GM20000 (cell line): ENCODE data around the gene SLC35F1.
A peak's percentile ranks its signal among the peaks of the same experiment; 100 is the strongest.
"Not testable (repeated sequence)": the region's sequence is repeated elsewhere in the genome, so short reads cannot be mapped to it uniquely, and the experiment has no call there.

Experiments used
- DNase-seq: peaks from one replicate; pipeline ENCODE4 v3.0.0; 2012; ENCODE audit warnings: low spot score
- TF ChIP-seq, protein P1 (sequence below): IDR thresholded peaks from 2 replicates; pipeline ENCODE4 v1.5.1; 2012; ENCODE audit warnings: mild to moderate bottlenecking, control low read depth; ENCODE audit errors: extremely low read depth, missing control alignments

SLC35F1 gene

DNA sequence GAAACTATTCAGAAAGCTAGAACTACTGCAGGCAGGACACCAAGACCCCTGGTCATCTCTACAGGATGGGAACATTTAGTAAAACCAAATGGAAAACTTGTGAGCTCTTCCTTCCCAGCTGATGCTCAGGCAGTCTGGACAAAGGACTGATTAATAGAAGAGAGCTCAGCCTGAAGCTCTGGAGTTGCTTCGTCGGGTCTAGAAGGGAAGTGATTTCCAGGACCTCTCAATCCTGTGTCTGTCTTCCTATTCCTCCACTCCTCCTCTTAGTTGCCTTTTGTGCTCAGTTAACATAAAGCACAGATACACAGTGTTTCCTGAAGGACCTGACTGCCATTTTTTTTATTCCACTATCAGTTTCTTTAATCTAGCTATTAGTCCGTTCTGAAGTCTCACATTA lies 54.2 kb downstream of the SLC35F1 start:
- TF ChIP-seq, protein P1, sequence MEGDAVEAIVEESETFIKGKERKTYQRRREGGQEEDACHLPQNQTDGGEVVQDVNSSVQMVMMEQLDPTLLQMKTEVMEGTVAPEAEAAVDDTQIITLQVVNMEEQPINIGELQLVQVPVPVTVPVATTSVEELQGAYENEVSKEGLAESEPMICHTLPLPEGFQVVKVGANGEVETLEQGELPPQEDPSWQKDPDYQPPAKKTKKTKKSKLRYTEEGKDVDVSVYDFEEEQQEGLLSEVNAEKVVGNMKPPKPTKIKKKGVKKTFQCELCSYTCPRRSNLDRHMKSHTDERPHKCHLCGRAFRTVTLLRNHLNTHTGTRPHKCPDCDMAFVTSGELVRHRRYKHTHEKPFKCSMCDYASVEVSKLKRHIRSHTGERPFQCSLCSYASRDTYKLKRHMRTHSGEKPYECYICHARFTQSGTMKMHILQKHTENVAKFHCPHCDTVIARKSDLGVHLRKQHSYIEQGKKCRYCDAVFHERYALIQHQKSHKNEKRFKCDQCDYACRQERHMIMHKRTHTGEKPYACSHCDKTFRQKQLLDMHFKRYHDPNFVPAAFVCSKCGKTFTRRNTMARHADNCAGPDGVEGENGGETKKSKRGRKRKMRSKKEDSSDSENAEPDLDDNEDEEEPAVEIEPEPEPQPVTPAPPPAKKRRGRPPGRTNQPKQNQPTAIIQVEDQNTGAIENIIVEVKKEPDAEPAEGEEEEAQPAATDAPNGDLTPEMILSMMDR: no peak
- DNase-seq: no peak

DNA sequence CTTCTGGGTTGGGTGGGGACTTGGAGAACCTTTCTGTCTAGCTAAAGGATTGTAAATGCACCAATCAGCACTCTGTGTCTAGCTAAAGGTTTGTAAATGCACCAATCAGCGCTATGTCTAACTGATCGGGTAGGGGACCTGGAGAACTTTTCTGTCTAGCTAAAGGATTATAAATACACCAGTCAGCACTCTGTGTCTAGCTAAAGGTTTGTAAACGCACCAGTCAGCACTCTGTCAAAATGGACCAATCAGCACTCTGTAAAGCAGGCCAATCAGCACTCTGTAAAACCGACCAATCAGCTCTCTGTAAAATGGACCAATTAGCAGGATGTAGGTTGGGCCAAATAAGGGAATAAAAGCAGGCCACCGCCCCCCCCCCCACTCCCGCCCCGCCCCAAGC lies 58.7 kb downstream of the SLC35F1 start:
- DNase-seq: not testable (repeated sequence)

DNA sequence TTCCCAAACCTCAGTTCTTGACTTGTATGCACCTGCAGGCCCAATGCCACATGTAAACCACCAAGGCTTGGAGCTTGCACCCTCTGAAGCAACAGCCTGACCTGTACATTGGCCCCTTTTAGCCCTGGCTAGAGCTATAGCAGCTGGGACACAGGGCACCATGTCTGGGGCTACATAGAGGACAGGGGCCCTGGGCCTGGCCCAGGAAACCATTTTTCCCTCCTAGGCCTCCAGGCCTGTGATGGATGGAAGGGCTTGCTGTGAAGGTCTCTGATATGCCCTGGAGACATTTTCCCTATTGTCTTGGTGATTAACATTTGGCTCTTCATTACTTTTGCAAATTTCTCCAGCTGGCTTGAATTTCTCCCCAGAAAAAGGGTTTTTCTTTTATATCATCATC lies 64.6 kb downstream of the SLC35F1 start:
- TF ChIP-seq, protein P1: no peak
- DNase-seq: no peak

DNA sequence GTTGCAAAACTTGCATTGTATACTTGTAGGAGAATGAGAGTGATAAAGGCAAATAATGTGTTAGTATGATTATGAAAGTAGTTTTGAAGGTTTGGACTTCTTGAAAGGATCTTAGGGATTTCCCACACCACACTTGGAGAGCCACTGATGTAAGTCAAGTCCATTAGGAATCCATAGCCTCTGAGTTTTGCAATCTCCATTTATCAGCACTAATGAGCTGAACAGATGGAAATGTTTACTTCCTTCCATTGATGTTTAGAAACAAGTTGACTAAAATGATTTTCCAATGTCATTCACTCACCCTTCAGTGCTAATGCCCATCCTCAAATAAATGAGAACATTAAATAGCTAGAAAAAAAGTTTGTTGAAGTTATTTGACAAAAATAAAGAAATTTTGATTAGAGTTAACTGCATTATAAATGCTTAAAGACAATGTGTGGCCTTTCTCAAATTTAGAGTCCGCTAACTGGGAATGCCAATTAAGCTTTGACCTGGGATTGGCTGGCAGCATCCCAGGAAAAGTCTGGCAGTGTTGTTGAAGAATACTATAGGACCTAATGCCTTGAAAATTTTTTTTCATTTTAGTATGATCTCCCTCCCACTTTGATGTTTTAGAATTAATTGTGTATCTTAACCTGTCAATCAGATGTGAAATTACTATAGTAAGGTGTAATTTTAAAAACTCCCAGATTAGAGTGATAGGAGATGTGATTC lies 68.0 kb downstream of the SLC35F1 start:
- DNase-seq: no peak
- TF ChIP-seq, protein P1: no peak

DNA sequence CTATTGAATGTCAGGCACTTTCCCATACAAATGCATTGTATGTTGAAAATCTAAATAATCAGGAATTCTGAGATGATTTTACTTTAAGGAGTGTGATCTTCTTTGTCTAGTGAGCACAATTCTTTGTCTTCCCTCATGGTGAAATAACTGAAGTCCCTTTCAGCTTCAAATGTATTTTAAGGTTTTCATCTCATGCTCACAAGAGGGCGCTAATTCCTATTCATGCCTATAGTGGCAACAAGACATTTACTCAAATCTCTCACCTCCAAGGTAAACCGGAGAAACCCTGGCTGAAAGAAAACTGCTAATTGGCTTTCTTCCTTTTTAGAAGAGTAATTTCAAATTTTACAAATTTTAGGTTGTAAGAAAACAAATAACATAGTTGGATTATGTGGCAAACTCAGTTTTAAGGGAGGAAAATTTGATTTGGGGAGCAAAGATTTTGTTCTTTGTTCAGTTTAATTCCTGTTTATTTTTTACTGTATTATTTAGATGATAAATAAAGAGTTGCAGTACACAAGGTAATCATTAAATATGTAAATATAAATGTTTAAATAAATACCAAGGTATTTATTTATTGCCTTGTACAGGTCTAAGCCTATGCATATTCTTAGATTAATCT lies 69.1 kb downstream of the SLC35F1 start:
- DNase-seq: peak; percentile 41
- TF ChIP-seq, protein P1: peak; percentile 44

DNA sequence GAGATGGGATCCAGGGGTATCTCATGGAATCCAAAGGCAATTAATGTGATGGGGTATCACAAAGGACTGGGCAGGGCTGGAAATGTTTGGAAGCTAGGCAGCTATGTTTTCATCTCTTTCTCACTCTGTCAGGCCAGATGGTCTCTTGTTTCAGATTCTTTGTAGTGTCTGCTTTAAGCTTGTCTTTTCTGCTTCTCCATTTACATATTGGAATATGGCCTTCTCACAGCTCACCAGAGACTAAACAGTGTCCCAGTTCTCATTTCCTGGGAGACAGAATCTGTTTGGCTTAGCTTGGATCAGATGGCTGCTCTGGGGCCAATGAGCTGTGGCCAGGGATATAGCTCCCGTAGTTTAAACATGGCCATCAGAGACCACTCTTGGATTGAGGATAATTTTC lies 78.9 kb downstream of the SLC35F1 start:
- TF ChIP-seq, protein P1: no peak
- DNase-seq: no peak

DNA sequence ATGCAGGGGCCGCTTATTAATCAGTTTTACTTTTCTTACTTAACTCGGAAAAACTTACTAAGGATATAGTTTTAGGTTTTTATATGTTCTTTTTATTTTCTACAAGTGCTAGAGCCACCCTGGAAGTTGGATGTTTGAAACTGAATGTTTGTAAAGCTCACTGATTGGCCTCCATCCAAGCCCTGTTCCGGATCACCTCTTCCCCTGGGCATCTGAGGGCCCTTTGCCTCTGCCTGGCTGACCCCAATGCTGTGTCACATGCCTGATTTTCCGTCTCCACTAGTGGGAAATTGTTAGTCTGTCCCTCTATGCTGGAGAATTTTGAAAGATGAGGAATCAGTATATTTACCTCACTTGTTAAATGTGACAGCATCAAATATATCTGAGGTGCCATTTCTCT lies 79.3 kb downstream of the SLC35F1 start:
- TF ChIP-seq, protein P1: no peak
- DNase-seq: no peak

DNA sequence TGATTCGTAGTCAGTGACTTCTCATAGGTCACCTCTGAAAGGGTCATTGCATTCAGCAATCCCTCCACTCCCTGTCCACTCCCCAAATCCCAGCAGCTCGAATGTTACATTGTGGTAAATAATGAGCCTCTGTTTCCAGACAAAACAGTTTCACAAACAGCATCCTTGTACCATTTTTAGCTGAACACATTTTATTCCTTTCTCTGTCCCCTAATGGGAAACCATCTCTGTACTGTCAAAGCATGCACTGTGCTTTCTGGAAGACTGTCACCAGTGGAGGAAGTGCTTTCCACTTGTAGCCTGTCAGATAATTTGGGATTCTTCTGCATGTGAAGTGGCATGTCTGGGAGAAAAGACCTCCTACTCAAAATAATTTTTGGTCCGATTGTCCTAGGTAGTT lies 82.0 kb downstream of the SLC35F1 start:
- DNase-seq: no peak
- TF ChIP-seq, protein P1: no peak
